IgD-negative memory B cell (primary cell): ENCODE data around the gene MICU2. TPM values are rescaled to one million over a fixed set of nuclear protein-coding genes. Genes with fewer than 3 reads are reported as not detected.
"Not testable (repeated sequence)": the region's sequence is repeated elsewhere in the genome, so short reads cannot be mapped to it uniquely, and the experiment has no call there.

ENCODE experiments used
- H3K27ac Mint-ChIP-seq, 3 donors: one replicate each; pipeline ENCODE4 v1.8.0; 2020 to 2022; ENCODE audit warnings: mild to moderate bottlenecking in 3 of 3, mixed read lengths in 3 of 3, moderate library complexity in 1 of 3
- H3K27me3 Mint-ChIP-seq: one replicate; pipeline ENCODE4 v1.8.0; 2021; ENCODE audit warnings: mixed read lengths
- H3K36me3 Mint-ChIP-seq: one replicate; pipeline ENCODE4 v1.8.0; 2020; ENCODE audit warnings: mild to moderate bottlenecking, mixed read lengths
- H3K4me1 Mint-ChIP-seq, 3 donors: one replicate each; pipeline ENCODE4 v1.8.0; 2020 to 2022; ENCODE audit warnings: mixed read lengths in 3 of 3, mild to moderate bottlenecking in 1 of 3
- H3K4me3 Mint-ChIP-seq, 4 donors: one replicate each; pipeline ENCODE4 v1.8.0; 2020 to 2022; ENCODE audit warnings: mild to moderate bottlenecking in 4 of 4, mixed read lengths in 4 of 4, moderate library complexity in 3 of 4
- H3K9me3 Mint-ChIP-seq, 3 donors: one replicate each; pipeline ENCODE4 v1.8.0; 2020 to 2021; ENCODE audit warnings: mixed read lengths in 3 of 3, mild to moderate bottlenecking in 1 of 3
- polyA plus RNA-seq: library from polyadenylated mRNA; unstranded; fragments of 300-500 nt; fragmentation: Illumina TruSeq; gene quantifications from one replicate; pipeline ENCODE4 v1.2.3, GENCODE V29; 2021

MICU2 gene
- polyA plus RNA-seq, 1 donor from 2014 or later = 53.3 TPM

DNA sequence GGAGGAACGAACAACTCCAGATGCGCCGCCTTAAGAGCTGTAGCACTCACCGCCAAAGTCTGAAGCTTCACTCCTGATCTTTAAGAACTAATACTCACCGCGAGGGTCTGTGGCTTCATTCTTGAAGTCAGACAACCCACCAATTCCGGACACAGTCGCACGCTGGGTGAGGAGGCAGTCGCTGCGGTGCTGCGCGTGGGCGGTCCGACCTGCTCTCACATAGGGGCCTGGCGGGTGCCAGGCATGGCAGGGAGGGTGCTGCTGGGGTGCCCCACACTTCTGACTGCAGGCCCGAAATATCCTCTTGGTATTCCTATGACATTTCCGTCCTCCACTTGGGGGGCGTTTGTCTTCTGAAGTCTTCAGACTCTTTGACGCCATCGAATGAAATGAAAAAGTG lies 7.4 kb upstream of the MICU2 start:
- Mint-ChIP-seq H3K27me3 (peaks cover 12% of the 10 kb centered on the region), H3K4me1 (peaks cover 0 to 7% (median 2%) of the 10 kb centered on the region in 3 donors), H3K27ac (no peak overlapping the region), H3K4me3 (peak overlapping the region in 1 of 4 donors; percentile 74), H3K9me3 (no peaks in the 10 kb centered on the region), H3K36me3 (peaks cover 3% of the 10 kb centered on the region)

DNA sequence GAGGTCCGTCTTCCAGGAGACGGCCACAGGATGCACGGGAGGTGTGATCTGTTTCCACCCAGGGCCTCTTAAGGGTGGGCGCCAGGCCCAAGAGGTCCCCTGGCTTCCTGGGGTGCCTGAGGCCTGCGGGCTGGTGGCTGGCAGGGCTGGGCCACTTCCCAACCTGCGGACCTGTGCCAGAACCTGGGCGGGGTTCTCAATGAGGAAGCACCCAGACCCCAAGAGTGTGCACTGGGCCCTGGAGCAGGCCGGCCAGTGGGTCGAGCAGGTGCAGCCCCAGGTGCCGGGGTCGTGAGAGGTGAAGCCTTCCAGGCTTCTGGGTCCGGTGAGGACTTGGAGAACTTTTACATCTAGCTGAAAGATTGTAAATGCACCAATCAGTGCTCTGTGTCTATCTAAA lies 6.7 kb upstream of the MICU2 start:
- Mint-ChIP-seq H3K9me3 (no peaks in the 10 kb centered on the region), H3K27ac (no peak overlapping the region), H3K36me3 (peaks cover 3% of the 10 kb centered on the region), H3K4me1 (peaks cover 0 to 3% (median 2%) of the 10 kb centered on the region in 3 donors), H3K27me3 (peaks cover 12% of the 10 kb centered on the region), H3K4me3 (no peak overlapping the region)

DNA sequence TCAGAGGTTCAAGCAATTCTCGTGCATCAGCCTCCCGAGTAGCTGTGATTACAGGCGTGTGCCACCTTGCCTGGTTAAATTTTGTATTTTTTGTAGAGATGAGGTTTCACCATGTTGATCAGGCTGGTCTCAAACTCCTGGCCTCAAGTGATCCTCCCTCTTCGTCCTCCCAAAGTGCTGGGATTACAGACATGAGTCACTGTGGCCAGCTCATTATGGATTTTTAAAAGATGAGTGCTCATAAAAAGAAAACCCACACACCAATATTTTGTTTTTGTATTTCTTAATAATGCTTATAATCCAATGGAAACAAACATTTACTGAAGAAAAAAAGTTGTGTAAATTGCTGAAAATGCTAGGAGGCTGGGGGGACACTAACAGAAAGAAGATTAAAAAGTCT lies 5.0 kb upstream of the MICU2 start:
- H3K27me3 Mint-ChIP-seq = peaks cover 12% of the 10 kb centered on the region
- peaks cover 6 to 13% (median 10%) of the 10 kb centered on the region in 3 donors for H3K4me1 Mint-ChIP-seq

DNA sequence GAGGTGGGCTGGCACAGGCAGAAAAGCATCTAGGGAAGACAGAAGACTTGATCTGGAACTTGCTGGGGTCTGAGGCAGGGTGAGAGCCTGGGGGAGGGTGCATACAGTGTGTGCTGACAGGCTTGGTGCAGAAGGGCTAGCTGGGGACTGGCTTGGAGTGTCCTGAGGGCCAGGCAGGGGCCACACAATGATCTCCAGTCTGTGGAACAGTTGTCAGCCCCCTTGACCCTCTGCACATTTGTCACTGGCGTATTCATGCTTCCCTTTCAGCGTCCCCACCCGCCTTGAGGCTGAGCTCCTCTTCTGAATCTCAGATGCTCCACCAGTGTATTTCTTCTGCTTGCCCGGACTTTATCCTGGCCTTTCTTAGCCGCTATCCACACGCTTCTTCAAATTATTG lies 2.8 kb upstream of the MICU2 start:
- Mint-ChIP-seq H3K4me3 (peak overlapping the region in 1 of 4 donors; percentile 42), H3K27me3 (peaks cover 12% of the 10 kb centered on the region), H3K27ac (no peak overlapping the region), H3K4me1 (peaks cover 9 to 15% (median 10%) of the 10 kb centered on the region in 3 donors), H3K36me3 (peaks cover under 1% of the 10 kb centered on the region), H3K9me3 (no peaks in the 10 kb centered on the region)

More for the DNA sequence above, 5.0 kb upstream of the MICU2 start:
- Mint-ChIP-seq H3K9me3 (no peaks in the 10 kb centered on the region), H3K36me3 (peaks cover 3% of the 10 kb centered on the region), H3K4me3 (no peak overlapping the region), H3K27ac (no peak overlapping the region)

DNA sequence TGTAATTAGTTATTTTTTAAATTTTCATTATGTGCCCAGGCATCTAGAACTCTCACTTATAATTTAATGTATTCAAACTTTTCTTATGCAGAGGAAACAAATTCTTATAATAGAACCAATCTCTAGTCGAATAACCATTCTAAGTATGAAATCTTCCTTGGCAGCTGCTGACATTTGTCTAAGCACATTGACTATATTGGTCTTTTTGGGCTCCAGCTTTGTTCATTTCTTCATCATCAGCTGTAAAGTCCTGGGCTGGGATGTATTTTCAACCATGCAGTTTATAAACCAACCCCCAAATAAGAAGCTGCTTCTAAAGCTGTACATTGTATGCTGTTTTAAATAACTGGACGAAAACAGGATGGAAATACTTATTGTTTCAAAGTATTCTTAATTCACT lies 2.3 kb upstream of the MICU2 start:
- Mint-ChIP-seq H3K9me3 (no peaks in the 10 kb centered on the region), H3K36me3 (peaks cover 3% of the 10 kb centered on the region), H3K4me3 (peak overlapping the region in 1 of 4 donors; percentile 42), H3K4me1 (peaks cover 12 to 18% (median 14%) of the 10 kb centered on the region in 3 donors), H3K27me3 (peaks cover 12% of the 10 kb centered on the region), H3K27ac (no peak overlapping the region)

DNA sequence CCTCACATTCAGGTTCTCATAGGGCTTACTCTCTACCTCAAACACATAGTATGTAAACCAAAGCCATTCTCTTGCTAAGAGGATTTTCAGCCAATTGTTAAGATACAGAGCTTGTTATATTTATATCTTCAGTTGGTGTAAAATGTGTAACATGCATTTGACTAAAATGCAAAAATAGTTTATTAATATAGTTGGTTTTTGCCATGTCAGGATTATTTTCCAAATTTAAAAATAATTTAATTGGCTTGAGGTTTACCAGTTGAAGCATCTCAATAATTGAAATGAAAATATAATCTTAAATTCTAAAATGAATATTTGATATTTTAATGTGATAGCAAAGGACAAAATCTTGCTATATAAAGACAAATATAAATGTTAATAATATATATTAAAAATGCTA lies 7.2 kb downstream of the MICU2 start:
- Mint-ChIP-seq H3K36me3 (peaks cover 12% of the 10 kb centered on the region), H3K4me1 (peaks cover 61 to 69% (median 64%) of the 10 kb centered on the region in 3 donors), H3K4me3 (peak overlapping the region in 2 of 4 donors; percentile 88 to 89), H3K27me3 (no peaks in the 10 kb centered on the region), H3K27ac (peak overlapping the region; percentile 33 to 88 (median 48)), H3K9me3 (no peaks in the 10 kb centered on the region)

DNA sequence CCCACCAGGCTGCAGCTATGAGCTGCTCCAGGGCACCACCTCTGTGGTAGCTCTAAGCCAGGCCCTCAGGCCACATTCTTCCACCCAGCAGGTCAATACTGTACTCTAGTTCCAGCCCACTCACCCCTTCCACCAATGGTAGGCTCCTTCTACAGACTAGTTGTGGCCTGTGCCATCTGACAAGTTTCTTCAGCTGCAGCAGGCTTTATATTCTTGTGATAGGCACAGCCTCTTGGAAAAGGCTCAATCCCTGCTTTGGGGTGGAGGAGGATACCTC lies 8.5 kb downstream of the MICU2 start:
- peaks cover 10% of the 10 kb centered on the region for H3K36me3 Mint-ChIP-seq
- peaks cover 69 to 74% (median 71%) of the 10 kb centered on the region in 3 donors for H3K4me1 Mint-ChIP-seq
- no peaks in the 10 kb centered on the region for H3K9me3 Mint-ChIP-seq
- peak overlapping the region; percentile 48 to 88 (median 77) for H3K27ac Mint-ChIP-seq
- no peaks in the 10 kb centered on the region for H3K27me3 Mint-ChIP-seq
- H3K4me3 Mint-ChIP-seq = peak overlapping the region in 3 of 4 donors; percentile 61 to 89 (median 69)

DNA sequence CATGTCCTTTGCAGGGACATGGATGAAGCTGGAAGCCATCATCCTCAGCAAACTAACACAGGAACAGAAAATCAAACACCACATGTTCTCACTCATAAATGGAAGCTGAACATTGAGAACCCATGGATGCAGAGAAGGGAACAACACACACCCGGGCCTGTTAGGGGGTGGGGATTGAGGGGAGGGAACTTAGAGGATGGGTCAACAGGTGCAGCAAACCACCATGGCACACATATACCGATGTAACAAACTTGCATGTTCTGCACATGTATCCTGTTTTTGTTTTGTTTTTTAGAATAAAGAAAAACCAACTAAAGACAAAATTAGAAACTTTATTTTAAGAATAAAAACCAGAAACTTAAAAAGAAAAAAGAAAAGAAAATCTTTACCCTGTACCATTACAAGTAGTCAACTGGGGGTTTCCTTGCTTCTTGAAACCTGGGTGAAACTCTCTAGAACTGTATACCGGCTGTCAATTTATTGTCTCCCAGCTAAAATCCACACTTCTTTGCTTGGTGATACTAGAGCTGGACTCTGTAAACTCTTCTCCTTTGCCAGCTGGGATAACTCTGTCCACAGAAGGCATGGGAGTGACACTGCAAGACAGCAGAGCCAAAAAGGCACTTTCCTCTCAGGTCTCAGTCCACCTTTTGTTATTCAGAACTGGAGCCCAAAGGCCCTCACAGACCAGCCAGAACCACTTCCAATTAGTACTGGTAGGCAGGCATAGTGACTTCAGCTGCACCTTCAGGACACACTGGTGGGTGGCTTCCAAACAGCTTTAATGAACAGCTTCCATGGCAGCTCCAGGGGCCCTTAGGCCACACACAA lies 9.0 kb downstream of the MICU2 start:
- Mint-ChIP-seq H3K4me1 (peaks cover 70 to 75% (median 72%) of the 10 kb centered on the region in 3 donors), H3K9me3 (no peaks in the 10 kb centered on the region), H3K4me3 (peak overlapping the region; percentile 23 to 89 (median 49)), H3K27me3 (no peaks in the 10 kb centered on the region), H3K27ac (peak overlapping the region; percentile 47 to 88 (median 77)), H3K36me3 (peaks cover 8% of the 10 kb centered on the region)

DNA sequence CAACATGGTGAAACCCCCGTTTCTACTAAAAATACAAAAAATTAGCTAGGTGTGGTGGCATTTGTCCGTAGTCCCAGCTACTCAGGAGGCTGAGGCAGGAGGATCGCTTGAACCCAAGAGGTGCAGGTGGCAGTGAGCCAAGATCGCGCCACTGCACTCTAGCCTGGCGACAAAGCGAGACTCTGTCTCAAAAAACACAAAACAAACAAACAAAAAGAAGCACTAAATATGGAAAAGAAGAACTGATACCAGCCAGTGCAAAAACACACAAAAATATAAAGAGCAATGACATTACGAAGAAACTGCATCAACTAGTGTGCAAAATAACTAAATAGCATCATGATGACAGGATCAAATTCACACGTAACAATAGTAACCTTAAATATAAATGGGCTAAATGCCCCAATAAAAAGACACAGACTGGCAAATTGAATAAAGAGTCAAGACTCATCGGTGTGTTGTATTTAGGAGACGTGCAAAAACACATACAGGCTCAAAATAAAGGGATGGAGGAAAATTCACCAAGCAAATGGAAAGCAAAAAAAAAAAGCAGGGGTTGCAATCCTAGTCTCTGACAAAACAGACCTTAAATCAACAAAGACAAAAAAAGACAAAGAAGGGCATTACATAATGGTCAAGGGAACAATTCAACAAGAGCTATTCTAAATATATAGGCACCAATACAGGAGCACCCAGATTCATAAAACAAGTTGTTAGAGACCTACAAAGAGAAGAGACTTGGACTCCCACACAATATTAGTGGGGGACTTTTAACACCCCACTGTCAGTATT lies 13.1 kb downstream of the MICU2 start:
- H3K36me3 Mint-ChIP-seq = peaks cover 13% of the 10 kb centered on the region
- not testable (repeated sequence) for H3K9me3 Mint-ChIP-seq, H3K27me3 Mint-ChIP-seq
- peaks cover 76 to 82% (median 82%) of the 10 kb centered on the region in 3 donors for H3K4me1 Mint-ChIP-seq
- peak overlapping the region; percentile 78 to 89 (median 86) for H3K4me3 Mint-ChIP-seq
- peak overlapping the region; percentile 78 to 96 (median 90) for H3K27ac Mint-ChIP-seq

DNA sequence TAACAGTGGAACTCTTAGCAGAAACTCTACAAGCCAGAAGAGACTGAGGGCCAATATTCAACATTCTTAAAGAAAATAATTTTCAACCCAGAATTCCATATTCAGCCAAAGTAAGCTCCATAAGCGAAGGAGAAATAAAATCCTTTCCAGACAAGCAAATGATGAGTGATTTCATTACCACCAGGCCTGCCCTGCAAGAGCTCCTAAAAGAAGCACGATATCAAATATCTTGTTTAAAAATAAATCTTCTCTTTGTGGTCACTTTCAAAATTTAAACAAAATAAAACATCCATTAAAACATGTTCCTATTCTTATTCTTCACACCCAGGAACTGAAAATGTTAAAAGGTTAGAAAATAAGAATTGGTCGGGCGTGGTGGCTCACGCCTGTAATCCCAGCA lies 13.7 kb downstream of the MICU2 start:
- peak overlapping the region; percentile 78 to 96 (median 90) for H3K27ac Mint-ChIP-seq
- H3K4me3 Mint-ChIP-seq = peak overlapping the region; percentile 78 to 89 (median 86)

DNA sequence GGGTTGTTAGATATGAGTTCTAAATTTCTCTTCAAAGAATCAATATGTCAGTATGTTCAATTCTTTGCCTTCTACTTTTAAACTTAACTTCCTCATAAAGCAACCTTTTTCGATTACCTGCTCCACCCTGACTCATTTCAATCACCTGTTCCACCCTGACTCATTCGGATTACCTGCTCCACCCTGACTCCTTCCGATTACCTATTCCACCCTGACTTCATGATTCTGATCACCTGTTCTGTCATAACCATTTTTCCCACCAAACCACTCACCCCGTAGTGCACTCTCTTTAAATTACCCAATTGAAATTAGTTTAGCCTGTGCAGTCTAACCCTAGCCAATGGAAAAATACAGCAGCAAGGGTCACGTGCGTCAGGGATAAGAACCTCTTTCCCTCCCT lies 14.5 kb downstream of the MICU2 start:
- peaks cover 63 to 78% (median 77%) of the 10 kb centered on the region in 3 donors for H3K4me1 Mint-ChIP-seq
- not testable (repeated sequence) for H3K27me3 Mint-ChIP-seq, H3K9me3 Mint-ChIP-seq
- H3K27ac Mint-ChIP-seq = peak overlapping the region; percentile 78 to 96 (median 90)
- H3K4me3 Mint-ChIP-seq = peak overlapping the region; percentile 42 to 86 (median 70)
- H3K36me3 Mint-ChIP-seq = peaks cover 13% of the 10 kb centered on the region

More for the DNA sequence above, 13.7 kb downstream of the MICU2 start:
- H3K9me3 Mint-ChIP-seq = no peaks in the 10 kb centered on the region
- peaks cover 70 to 79% (median 78%) of the 10 kb centered on the region in 3 donors for H3K4me1 Mint-ChIP-seq
- no peaks in the 10 kb centered on the region for H3K27me3 Mint-ChIP-seq
- peaks cover 13% of the 10 kb centered on the region for H3K36me3 Mint-ChIP-seq

DNA sequence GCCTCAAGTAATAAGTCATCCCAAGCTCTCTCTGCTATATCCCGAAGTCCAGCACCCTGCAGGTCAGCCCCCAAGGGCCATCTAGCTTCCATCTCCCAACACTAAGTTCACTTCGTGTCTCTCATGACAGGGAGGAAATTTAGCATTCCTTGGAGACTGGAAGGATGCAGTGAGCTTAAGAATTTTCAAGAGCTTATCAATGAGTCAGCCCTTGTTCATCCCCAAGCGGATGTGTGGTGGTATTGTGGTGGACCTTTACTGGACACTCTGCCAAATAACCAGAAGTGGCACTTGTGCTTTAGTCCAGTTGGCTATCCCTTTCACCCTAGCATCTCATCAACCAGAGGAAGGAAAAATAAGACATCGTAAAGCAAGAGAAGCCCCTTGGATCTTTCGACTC lies 15.6 kb downstream of the MICU2 start:
- not testable (repeated sequence) for H3K9me3 Mint-ChIP-seq, H3K27me3 Mint-ChIP-seq
- Mint-ChIP-seq H3K4me3 (peak overlapping the region in 1 of 4 donors; percentile 42), H3K4me1 (peaks cover 55 to 69% (median 67%) of the 10 kb centered on the region in 3 donors), H3K27ac (peak overlapping the region in 1 of 3 donors; percentile 90), H3K36me3 (peaks cover 15% of the 10 kb centered on the region)

DNA sequence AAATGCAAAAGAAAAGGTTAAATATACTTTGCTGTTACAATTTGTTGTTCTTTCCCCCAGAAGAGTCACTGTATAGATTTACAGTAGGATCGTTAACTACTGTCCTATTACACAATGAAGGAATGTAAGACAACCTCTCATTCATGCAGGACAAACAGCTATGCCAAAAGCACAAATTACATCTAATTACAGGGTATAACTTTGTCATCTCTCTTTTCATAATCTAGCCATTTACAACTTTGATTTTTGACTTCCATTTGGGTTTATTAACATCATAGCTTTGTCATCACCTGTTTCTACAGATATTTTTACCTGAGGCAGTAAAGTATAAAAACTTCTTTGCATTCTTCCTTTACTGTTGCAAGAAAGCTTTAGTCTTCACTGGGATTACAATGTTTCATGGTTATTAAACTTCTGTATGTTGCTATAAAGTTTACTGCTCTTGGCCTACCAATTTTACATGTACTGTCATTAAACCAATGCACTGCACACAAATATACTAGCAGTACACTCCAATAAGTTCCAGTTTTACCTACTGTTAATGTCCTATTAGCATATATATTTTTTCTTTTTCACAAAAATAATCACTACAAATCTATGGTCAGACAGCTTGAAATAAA lies 18.9 kb downstream of the MICU2 start:
- peaks cover 14% of the 10 kb centered on the region for H3K36me3 Mint-ChIP-seq
- peaks cover 42 to 52% (median 48%) of the 10 kb centered on the region in 3 donors for H3K4me1 Mint-ChIP-seq
- no peak overlapping the region for H3K27ac Mint-ChIP-seq
- peaks cover 0 to 4% (median 0%) of the 10 kb centered on the region in 3 donors for H3K9me3 Mint-ChIP-seq
- no peak overlapping the region for H3K4me3 Mint-ChIP-seq
- no peaks in the 10 kb centered on the region for H3K27me3 Mint-ChIP-seq

DNA sequence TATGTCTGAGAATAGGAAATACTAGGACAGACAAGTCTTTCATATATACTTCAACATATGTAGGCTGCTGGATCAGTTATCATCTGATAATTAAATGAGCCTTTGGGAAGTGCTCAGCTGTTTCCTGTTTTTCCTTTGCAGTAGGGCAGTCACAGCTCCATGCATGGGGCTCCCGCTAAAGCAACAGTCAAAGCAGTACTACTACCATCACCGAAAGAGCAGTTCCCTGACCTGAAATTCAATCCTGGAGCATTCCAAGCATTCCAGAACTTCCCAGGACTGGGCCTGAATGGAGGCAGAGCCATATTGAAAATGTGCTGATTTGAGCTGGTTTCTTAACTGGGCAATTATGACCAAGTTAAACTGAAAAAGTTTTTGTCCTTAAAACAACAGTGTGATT lies 20.5 kb downstream of the MICU2 start:
- H3K27me3 Mint-ChIP-seq = no peaks in the 10 kb centered on the region
- no peak overlapping the region for H3K27ac Mint-ChIP-seq
- no peak overlapping the region for H3K4me3 Mint-ChIP-seq
- peaks cover 29 to 41% (median 41%) of the 10 kb centered on the region in 3 donors for H3K4me1 Mint-ChIP-seq
- peaks cover 9% of the 10 kb centered on the region for H3K36me3 Mint-ChIP-seq
- H3K9me3 Mint-ChIP-seq = peaks cover 0 to 4% (median 0%) of the 10 kb centered on the region in 3 donors

DNA sequence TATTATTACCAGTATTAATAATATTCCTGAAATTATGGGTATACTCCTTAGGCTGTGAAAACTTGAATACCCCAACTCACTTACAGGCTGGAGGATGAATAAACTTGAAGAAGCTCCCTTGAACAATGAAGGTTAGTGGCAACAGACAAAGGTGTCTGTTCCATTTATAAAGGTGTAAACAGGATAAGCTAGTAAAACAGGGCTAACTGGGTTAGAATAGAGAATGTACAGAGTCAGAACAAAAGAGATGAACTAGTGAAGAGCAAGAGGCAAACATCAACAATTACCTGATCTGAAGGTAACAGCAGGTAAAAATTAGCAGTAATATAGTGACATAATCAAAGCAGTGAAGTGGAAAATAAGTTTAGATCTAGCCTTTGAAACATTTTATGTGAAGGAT lies 23.2 kb downstream of the MICU2 start:
- Mint-ChIP-seq H3K27ac (peak overlapping the region in 1 of 3 donors; percentile 12), H3K9me3 (peaks cover 0 to 4% (median 0%) of the 10 kb centered on the region in 3 donors), H3K4me3 (peak overlapping the region in 2 of 4 donors; percentile 0 to 47), H3K4me1 (peaks cover 25 to 40% (median 27%) of the 10 kb centered on the region in 3 donors), H3K36me3 (peaks cover 8% of the 10 kb centered on the region), H3K27me3 (no peaks in the 10 kb centered on the region)
